Ectodermal cell (in vitro differentiated cells): Measurements from ENCODE around the gene KY. TPM values are rescaled to one million over a fixed set of nuclear protein-coding genes. Genes with fewer than 3 reads are reported as not detected.

Source experiments
- H3K27ac ChIP-seq: 2 replicates; pipeline ENCODE4 v1.7.0; 2013; ENCODE audit warnings: mild to moderate bottlenecking, low read depth, low read length; ENCODE audit not compliant: insufficient read depth, poor library complexity, severe bottlenecking
- H3K27me3 ChIP-seq: 2 replicates; pipeline ENCODE4 v1.7.0; 2013; ENCODE audit warnings: mild to moderate bottlenecking, low read length; ENCODE audit not compliant: insufficient read depth, control insufficient read depth, poor library complexity, severe bottlenecking
- H3K36me3 ChIP-seq: one replicate; pipeline ENCODE4 v1.7.0; 2013; ENCODE audit warnings: low read length; ENCODE audit not compliant: control insufficient read depth, insufficient read depth
- H3K4me1 ChIP-seq: one replicate; pipeline ENCODE4 v1.7.0; 2013; ENCODE audit warnings: low read length; ENCODE audit not compliant: control insufficient read depth, insufficient read depth
- H3K4me3 ChIP-seq: 2 replicates; pipeline ENCODE4 v1.7.0; 2013; ENCODE audit warnings: low read depth, low read length, control low read depth; ENCODE audit not compliant: insufficient read depth
- H3K9me3 ChIP-seq: 2 replicates; pipeline ENCODE4 v1.7.0; 2013; ENCODE audit warnings: mild to moderate bottlenecking, low read length, moderate library complexity; ENCODE audit not compliant: control insufficient read depth
- WGBS, 2 experiments: methylation state at CpG; one replicate each; pipeline ENCODE4 v1.1.7; 2013; ENCODE audit warnings: missing lambda C conversion rate in 2 of 2; 5-methylcytosine and 5-hydroxymethylcytosine counted together
- polyA plus RNA-seq, 4 experiments: library from polyadenylated mRNA; stranded (reverse); fragments of 50-300 nt; gene quantifications; one replicate each; pipeline ENCODE4 v1.2.3, GENCODE V29; 2013

The KY gene, protein sequence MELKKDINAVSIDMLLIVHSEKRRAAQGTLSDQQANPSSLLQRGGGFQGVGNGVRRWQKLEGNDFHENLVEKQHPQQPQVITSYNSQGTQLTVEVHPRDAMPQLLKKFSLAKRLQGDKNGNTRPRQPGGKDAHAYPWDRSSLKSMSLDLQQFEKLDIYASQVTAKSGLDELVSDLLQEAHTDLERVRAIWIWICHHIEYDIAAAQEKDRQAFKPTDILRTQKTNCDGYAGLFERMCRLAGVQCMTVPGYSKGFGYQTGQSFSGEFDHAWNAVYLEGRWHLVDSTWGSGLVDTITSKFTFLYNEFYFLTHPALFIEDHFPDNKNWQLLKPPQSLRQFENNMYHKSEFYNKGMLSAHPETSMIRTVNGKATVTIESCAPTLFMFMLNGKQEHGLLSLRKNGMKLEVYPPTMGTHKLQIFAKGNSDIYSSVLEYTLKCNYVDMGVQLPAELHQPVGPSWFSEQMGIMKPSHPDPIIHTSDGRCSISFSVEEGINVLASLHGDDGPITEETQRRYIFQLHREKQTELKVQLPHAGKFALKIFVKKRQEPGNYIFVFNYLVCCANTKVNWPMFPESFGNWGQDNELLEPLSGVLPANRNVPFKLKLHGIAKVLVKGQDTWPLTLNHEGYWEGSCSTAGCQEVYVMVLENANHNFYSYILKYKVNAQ
- not detected for polyA plus RNA-seq (2013, experiment 1 of 4)
- polyA plus RNA-seq (2013, experiment 2 of 4), result 0.18 TPM
- polyA plus RNA-seq (2013, experiment 3 of 4), result not detected
- 0.16 TPM for polyA plus RNA-seq (2013, experiment 4 of 4)

DNA sequence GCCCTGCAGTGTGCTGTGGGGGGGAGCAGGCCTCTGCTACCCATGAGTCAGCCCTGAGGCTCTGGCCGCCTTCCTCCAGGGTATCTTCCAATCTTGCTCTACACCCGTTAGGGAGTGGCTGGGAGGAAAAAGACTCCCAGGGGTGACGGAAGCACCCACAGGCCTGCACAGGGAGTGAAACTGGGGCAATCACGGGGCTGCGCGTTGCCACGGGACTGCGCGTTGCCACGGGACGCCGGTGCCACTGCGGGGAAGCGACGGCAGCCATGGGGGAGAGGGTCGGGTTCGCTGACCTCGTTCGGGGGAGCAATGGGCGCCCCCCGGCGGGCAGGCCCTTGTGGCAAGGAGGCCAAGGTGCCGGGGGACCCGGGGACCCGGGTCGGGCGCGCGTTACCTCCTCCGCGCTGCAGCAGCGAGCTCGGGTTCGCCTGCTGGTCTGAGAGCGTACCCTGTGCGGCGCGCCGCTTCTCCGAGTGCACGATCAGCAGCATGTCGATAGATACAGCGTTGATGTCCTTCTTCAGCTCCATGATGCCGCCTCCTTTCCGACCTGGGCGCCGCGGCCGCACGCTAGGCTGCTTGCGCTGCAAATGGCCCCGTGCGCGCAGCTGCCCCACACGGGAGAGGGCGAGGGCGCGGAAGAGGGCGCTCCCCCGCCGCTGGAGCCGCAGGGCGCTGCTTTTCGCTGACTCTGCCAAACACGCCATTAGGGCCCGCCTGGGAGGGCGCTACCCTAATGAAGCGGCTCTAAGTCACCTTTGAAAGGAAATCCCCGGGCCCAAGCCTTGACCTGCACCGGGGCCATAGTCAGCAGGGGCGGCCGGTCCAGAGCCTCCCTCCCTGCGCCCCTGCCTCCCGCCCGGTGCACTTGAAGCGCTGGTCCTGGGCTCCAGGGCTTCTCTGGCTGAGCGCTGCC lies at the start of gene KY:
Gene KY, minus strand, starts transcription at position 592 of the 916 bp plus-strand sequence. Its CDS starts 62 bp downstream, at position 530.
- no peaks in the 10 kb centered on the region for H3K9me3 ChIP-seq
- peaks cover 88% of the 10 kb centered on the region for H3K27me3 ChIP-seq
- H3K27ac ChIP-seq, result no peak within 1 kb of the TSS
- peak within 1 kb of the TSS; percentile 33 for H3K4me3 ChIP-seq
- no peaks in the 10 kb centered on the region for H3K36me3 ChIP-seq
- 5% methylated on average over 77 of the region's 77 CpGs for WGBS, 2 experiments
- H3K4me1 ChIP-seq, result peaks cover 8% of the 10 kb centered on the region

DNA sequence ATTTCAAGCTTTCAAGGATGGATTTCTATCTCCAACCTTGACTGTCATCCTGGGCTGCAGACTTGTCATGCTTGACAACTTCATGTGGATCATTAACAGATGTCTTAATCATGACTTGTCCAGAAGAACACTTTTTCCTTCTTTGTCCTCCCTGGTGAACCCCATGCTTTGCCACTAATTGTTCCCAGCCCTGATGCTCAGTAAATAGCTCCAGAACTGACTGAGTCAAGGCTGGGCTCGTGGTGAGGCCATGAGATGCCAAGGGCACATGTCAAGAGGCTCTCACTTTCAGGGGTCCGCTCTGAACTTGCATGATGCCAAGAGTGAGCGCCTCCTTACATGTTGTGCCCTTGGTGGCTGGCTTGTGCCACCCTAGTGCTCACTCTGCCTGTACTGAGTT lies 48.9 kb upstream of the KY start:
- H3K27ac ChIP-seq, result no peak overlapping the region
- H3K4me1 ChIP-seq, result peaks cover 15% of the 10 kb centered on the region
- no peaks in the 10 kb centered on the region for H3K36me3 ChIP-seq
- no peaks in the 10 kb centered on the region for H3K9me3 ChIP-seq
- H3K4me3 ChIP-seq, result no peak overlapping the region
- 86 to 93% methylated on average over 3 of the region's 3 CpGs for WGBS, 2 experiments
- peaks cover 15% of the 10 kb centered on the region for H3K27me3 ChIP-seq

DNA sequence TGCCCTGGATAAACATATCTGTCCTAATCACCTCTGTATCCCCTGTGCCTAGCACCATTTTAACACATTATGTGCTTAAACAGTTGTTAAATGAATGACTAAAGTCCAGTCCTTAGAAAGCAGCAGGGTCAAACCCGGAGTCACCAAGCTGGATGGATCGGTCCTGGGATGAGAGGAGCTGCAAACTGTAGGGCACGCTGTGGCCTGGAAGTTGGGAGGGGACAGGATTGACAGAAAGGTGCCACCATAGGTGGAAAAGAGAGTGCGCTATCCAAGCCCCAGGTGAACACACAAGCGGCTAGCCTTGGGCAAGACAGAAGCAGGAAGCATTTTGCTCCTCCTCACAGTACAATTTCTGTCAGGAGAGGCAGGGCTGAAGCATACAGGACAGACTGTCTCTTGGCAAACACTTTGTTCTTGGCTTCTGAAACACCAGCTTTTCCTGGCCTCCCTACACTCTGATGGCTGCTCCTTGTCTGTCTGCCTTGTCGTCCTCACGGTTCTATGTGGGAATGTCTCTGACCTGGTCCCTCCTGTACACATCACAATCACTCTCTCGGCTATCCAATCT lies 48.4 kb upstream of the KY start:
- no peak overlapping the region for H3K4me3 ChIP-seq
- no peak overlapping the region for H3K27ac ChIP-seq
- 89 to 91% methylated on average over 8 of the region's 8 CpGs for WGBS, 2 experiments
- peaks cover 15% of the 10 kb centered on the region for H3K27me3 ChIP-seq
- no peaks in the 10 kb centered on the region for H3K9me3 ChIP-seq
- no peaks in the 10 kb centered on the region for H3K36me3 ChIP-seq
- peaks cover 18% of the 10 kb centered on the region for H3K4me1 ChIP-seq

DNA sequence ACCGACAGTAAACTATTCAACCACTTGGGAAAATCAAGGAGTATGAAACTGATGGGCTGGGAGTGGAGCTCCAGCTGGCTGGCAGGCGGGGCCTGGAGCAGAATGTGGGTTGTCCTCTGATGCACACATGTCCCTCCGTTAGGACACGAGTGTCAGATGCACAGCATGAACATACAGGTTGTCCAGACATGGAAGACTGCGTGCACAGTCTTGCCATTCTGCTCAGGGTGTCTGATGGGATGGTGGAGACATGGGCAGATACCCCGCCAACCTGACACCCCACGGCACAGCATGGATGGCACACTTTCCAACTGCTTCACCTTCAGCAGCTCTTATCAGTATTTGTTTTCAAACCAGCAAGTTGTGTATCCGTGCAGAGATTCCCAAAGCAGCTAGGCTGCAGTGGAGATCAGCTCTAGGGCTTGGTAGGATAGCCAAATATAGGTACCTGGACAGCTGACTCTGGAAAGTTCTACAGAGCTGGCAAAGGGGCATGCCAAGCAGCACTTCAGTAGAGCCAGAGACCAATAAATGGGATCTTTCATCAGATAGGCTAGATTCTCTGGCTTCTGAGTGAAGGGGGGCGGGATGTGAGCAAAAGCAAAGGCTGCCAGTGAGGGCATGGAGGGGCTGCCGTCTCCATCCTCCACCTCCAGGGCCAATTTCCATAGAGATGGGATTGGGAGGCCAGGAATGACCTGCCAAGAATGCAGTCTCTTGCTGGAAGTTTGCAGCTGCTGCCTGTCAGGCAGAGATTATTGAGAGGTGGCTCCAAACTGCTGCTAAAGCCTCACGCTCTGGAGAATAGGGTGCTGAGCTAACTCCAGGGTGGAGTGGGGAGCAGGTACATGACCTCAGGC lies 47.2 kb upstream of the KY start:
- no peaks in the 10 kb centered on the region for H3K9me3 ChIP-seq
- H3K4me3 ChIP-seq, result no peak overlapping the region
- H3K36me3 ChIP-seq, result no peaks in the 10 kb centered on the region
- peaks cover 23% of the 10 kb centered on the region for H3K4me1 ChIP-seq
- 86 to 87% methylated on average over 11 of the region's 11 CpGs for WGBS, 2 experiments
- peaks cover 15% of the 10 kb centered on the region for H3K27me3 ChIP-seq
- no peak overlapping the region for H3K27ac ChIP-seq

DNA sequence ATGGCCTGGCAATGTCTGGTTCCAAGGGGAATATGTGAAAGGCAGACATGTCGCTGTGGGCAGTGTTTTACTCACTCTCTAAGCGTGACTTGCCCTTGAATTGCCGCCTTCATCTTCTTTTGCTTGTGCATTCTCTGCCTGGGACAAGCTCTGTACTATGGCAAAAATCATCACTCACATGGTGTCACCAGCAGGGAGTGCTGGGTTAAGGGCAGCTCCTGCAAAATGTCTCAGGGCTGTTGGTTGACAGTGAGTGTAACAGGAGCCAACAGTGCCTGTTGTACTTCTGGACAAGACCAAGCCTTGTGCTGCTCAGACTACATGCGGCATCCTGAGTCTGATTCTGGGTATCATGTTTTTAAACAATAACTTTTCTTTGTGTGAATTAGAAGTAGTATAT lies 45.3 kb upstream of the KY start:
- WGBS, 2 experiments, result 96% methylated on average over 4 of the region's 4 CpGs
- H3K4me3 ChIP-seq, result no peak overlapping the region
- peaks cover 23% of the 10 kb centered on the region for H3K4me1 ChIP-seq
- H3K36me3 ChIP-seq, result no peaks in the 10 kb centered on the region
- no peak overlapping the region for H3K27ac ChIP-seq
- H3K27me3 ChIP-seq, result peaks cover 20% of the 10 kb centered on the region
- H3K9me3 ChIP-seq, result no peaks in the 10 kb centered on the region

DNA sequence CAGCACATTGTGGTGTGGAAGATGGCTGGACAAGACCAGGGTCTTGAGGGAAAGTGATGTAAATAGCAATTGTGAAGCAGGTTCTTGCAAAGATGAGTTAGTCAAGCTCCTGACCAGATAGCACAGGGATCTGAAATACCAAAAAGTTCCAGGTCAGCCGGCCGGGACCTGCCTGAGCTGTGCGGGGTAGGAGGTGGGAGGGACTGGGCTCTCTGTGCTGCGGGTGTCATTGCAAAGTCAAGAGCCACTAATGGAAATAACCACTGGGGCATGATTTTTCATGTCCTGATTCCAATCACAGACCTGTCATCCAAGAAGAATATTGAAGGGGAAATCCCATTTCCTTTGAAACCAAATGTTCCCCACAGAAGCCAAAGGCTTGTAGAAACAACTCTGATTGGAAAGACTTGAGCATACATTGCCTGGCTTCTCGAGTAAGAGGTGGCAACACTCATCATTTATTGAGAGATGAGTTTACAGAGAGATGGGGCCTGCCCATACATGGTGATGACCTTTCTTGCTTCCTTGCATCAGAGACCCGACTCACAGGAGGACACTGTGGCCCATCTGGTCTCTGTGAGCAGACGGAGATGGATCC lies 44.2 kb upstream of the KY start:
- H3K4me1 ChIP-seq, result peaks cover 23% of the 10 kb centered on the region
- peak overlapping the region; percentile 73 for H3K27ac ChIP-seq
- no peak overlapping the region for H3K4me3 ChIP-seq
- no peaks in the 10 kb centered on the region for H3K36me3 ChIP-seq
- H3K27me3 ChIP-seq, result peaks cover 20% of the 10 kb centered on the region
- H3K9me3 ChIP-seq, result no peaks in the 10 kb centered on the region
- 52 to 58% methylated on average over 7 of the region's 7 CpGs for WGBS, 2 experiments

DNA sequence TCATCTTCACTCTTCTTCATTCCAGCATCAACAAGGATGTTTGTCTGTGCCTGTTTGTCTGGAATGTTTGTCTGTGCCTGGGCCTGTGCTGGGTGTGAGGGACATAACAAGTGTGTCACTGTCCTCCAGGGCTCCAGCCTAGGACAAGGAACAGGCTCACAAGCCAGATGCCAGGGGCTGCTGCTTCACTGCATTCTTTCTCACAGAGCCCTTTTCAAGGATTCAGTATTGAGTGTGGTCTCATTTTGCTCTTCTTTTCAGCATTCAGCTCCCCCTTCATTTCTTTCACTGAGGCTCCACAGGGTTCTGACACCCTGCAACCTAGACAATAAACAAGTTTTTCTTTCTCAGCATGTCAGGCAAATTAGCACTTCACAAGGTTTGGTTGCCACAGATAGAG lies 43.6 kb upstream of the KY start:
- no peak overlapping the region for H3K4me3 ChIP-seq
- H3K9me3 ChIP-seq, result no peaks in the 10 kb centered on the region
- no peaks in the 10 kb centered on the region for H3K36me3 ChIP-seq
- peak overlapping the region; percentile 73 for H3K27ac ChIP-seq
- peaks cover 20% of the 10 kb centered on the region for H3K27me3 ChIP-seq
- H3K4me1 ChIP-seq, result peaks cover 23% of the 10 kb centered on the region

DNA sequence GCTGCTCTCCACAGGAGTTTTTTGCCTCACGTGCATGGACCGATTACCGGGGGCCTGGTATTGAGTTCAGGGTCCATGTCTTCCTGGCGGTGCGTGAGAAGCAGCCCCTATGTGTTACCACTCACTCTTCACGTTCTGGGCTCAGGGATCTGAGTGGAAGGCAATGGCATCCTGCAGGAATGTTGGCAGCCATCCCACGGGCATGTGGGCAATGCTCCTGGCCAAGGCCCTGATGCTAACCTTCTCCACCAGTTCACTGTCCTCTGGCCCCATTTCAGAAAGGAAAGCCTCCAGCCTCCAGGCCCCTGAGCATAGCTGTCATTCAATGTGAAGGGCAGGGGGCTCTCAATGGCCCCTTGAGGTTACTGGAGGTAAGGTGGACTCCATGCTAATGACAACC lies 43.0 kb upstream of the KY start:
- Histone ChIP-seq H3K27ac (no peak overlapping the region), H3K4me3 (no peak overlapping the region), H3K4me1 (peaks cover 22% of the 10 kb centered on the region), H3K27me3 (peaks cover 20% of the 10 kb centered on the region), H3K9me3 (no peaks in the 10 kb centered on the region), H3K36me3 (no peaks in the 10 kb centered on the region)
- WGBS, 2 experiments, result 92 to 96% methylated on average over 7 of the region's 7 CpGs

DNA sequence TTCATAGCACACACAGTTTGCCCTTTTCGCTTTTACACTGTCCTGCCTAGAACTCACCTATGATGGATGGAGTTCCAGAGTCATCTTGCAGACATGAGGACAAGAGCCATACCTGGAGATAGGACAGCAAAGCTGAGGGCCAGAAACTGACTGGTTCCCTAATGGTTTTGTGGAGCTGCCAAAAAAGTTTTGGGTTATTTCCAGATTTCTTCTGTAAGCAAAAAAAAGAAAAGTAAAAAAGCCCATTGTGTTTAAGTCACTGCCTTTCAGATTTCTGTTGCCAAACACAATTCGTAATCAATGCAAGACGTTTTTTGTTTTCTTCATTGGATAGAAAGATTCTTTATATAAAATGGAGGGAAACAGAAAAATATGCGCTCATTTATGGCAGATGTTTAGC lies 42.4 kb upstream of the KY start:
- no peaks in the 10 kb centered on the region for H3K36me3 ChIP-seq
- WGBS, 2 experiments, result 96 to 98% methylated on average over 4 of the region's 4 CpGs
- H3K4me1 ChIP-seq, result peaks cover 16% of the 10 kb centered on the region
- H3K4me3 ChIP-seq, result no peak overlapping the region
- H3K27me3 ChIP-seq, result peaks cover 20% of the 10 kb centered on the region
- no peaks in the 10 kb centered on the region for H3K9me3 ChIP-seq
- no peak overlapping the region for H3K27ac ChIP-seq
